Measurements from ENCODE around the gene OLFM1.
"Not testable (repeated sequence)": the region's sequence is repeated elsewhere in the genome, so short reads cannot be mapped to it uniquely, and the experiment has no call there.

Gene OLFM1

GRCh38 chr9:135056541-135056940, 30.9 kb upstream of the OLFM1 start:
- no peak overlapping the region for H3K4me3 ChIP-seq (ENCODE audit: insufficient read depth, low read depth, low read length, poor library complexity, severe bottlenecking)
- H3K4me1 ChIP-seq (ENCODE audit: control insufficient read depth, insufficient read depth, low read length, poor library complexity, severe bottlenecking) = no peaks in the 10 kb centered on the region
- no peaks in the 10 kb centered on the region for H3K36me3 ChIP-seq (ENCODE audit: control insufficient read depth, insufficient read depth, low read length)
- no peaks in the 10 kb centered on the region for H3K9me3 ChIP-seq (ENCODE audit: control insufficient read depth, low read length)
- no peak for DNase-seq
- no peak overlapping the region for H3K27ac ChIP-seq (ENCODE audit: insufficient read depth, low read length, poor library complexity, severe bottlenecking)
- no peaks in the 10 kb centered on the region for H3K27me3 ChIP-seq (replicated peaks; ENCODE audit: control insufficient read depth, insufficient read depth, low read length, poor library complexity, severe bottlenecking)

DNA sequence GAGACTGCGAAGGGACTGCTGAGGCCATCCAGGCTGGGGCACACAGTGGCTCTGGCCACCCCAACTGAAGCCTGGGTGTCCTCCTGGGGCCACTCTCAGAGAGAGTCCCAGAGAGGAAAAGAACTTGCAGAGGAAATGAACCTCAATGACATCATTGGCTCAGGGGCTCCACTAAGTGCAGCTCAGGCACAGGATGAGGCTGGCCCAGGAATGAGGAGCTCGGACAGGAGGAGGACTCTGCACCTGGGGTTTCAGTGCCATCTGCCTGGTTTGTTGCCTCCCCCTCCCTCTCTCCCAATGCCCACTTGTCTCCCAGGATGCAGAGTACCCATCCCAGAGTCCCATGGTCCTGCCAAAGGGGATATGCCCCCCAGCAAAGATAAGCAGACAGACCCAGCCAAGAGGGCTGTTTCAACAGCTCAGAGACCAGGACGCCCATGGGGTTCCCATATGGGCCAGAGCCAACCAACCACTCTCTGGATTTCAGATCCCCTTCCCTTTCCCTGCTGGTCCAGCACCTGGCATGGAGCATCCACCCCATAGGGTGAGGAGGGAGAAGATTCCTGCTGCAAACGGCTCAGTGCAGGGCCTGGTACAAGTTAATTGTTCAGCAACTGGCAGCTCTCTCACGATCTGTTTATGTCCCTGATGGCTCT, 26.9 kb upstream of the OLFM1 start:
- no peak for DNase-seq
- no peaks in the 10 kb centered on the region for H3K9me3 ChIP-seq (ENCODE audit: control insufficient read depth, low read length)
- H3K4me1 ChIP-seq (ENCODE audit: control insufficient read depth, insufficient read depth, low read length, poor library complexity, severe bottlenecking) = no peaks in the 10 kb centered on the region
- no peak overlapping the region for H3K27ac ChIP-seq (ENCODE audit: insufficient read depth, low read length, poor library complexity, severe bottlenecking)
- H3K27me3 ChIP-seq (replicated peaks; ENCODE audit: control insufficient read depth, insufficient read depth, low read length, poor library complexity, severe bottlenecking) = no peaks in the 10 kb centered on the region
- no peaks in the 10 kb centered on the region for H3K36me3 ChIP-seq (ENCODE audit: control insufficient read depth, insufficient read depth, low read length)
- H3K4me3 ChIP-seq (ENCODE audit: insufficient read depth, low read depth, low read length, poor library complexity, severe bottlenecking) = no peak overlapping the region

DNA sequence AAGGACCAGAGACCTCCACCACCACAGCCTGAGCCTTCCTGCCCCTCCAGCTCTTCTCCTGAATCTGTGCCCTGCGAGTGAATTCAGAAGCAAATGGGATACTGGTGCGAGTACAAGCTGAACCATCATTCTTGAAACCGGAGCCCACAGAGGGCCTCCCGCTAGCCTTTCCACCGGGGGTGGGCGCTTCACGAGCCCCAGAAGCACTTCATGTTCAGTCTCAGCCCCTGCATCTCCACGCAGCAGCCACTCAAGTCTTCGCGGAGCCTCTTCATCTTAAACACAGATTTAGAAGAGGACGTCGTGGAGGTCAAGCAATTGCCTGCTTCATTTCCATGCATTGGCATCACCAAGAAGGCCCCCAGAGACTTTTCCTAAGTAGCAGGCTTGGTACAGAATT, 26.0 kb upstream of the OLFM1 start:
- no peak overlapping the region for H3K4me3 ChIP-seq (ENCODE audit: insufficient read depth, low read depth, low read length, poor library complexity, severe bottlenecking)
- H3K36me3 ChIP-seq (ENCODE audit: control insufficient read depth, insufficient read depth, low read length) = no peaks in the 10 kb centered on the region
- no peak overlapping the region for H3K27ac ChIP-seq (ENCODE audit: insufficient read depth, low read length, poor library complexity, severe bottlenecking)
- no peak for DNase-seq
- H3K9me3 ChIP-seq (ENCODE audit: control insufficient read depth, low read length) = no peaks in the 10 kb centered on the region
- no peaks in the 10 kb centered on the region for H3K4me1 ChIP-seq (ENCODE audit: control insufficient read depth, insufficient read depth, low read length, poor library complexity, severe bottlenecking)
- H3K27me3 ChIP-seq (replicated peaks; ENCODE audit: control insufficient read depth, insufficient read depth, low read length, poor library complexity, severe bottlenecking) = no peaks in the 10 kb centered on the region

DNA sequence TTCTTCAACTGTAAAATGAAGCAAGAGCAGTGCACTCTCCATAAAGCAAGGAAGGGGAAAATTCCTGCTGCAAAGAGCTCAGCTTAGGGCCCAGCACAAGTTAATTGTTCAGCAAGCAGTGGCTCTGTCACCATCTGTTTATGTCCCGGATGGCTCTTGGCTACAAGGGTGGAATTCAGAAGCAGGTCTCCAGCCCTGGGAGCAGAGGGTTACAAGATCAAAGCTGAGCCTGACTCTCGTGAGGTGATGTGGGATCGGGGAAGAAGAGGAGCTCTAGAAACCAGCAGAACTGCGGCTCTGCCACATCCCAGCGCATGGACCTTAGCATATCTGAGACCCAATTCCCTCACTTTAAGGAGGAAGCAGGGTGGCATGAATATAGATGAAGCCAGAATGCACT, 25.2 kb upstream of the OLFM1 start:
- no peak for DNase-seq
- no peak overlapping the region for H3K4me3 ChIP-seq (ENCODE audit: insufficient read depth, low read depth, low read length, poor library complexity, severe bottlenecking)
- H3K36me3 ChIP-seq (ENCODE audit: control insufficient read depth, insufficient read depth, low read length) = no peaks in the 10 kb centered on the region
- no peaks in the 10 kb centered on the region for H3K27me3 ChIP-seq (replicated peaks; ENCODE audit: control insufficient read depth, insufficient read depth, low read length, poor library complexity, severe bottlenecking)
- H3K4me1 ChIP-seq (ENCODE audit: control insufficient read depth, insufficient read depth, low read length, poor library complexity, severe bottlenecking) = no peaks in the 10 kb centered on the region
- no peak overlapping the region for H3K27ac ChIP-seq (ENCODE audit: insufficient read depth, low read length, poor library complexity, severe bottlenecking)
- H3K9me3 ChIP-seq (ENCODE audit: control insufficient read depth, low read length) = no peaks in the 10 kb centered on the region

GRCh38 chr9:135063466-135063865, 24.0 kb upstream of the OLFM1 start:
- H3K9me3 ChIP-seq (ENCODE audit: control insufficient read depth, low read length); H3K4me3 ChIP-seq (ENCODE audit: insufficient read depth, low read depth, low read length, poor library complexity, severe bottlenecking); H3K4me1 ChIP-seq (ENCODE audit: control insufficient read depth, insufficient read depth, low read length, poor library complexity, severe bottlenecking); H3K27ac ChIP-seq (ENCODE audit: insufficient read depth, low read length, poor library complexity, severe bottlenecking); H3K27me3 ChIP-seq (replicated peaks; ENCODE audit: control insufficient read depth, insufficient read depth, low read length, poor library complexity, severe bottlenecking); DNase-seq; H3K36me3 ChIP-seq (ENCODE audit: control insufficient read depth, insufficient read depth, low read length): not testable (repeated sequence)

DNA sequence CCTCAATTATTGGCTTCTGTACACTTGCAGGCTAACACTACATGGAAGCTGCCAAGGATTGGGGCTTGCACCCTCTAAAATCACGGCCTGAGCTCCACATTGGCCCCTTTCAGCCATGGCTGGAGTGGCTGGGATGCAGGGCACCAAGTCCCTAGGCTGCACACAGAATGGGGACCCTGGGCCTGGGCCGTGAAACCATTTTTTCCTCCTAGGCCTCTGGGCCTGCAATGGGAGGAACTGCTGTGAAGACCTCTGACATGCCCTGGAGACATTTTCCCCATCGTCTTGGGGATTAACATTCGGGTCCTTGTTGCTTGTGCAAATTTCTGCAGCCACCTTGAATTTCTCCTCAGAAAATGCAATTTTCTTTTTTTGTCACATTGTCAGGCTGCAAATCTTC, 23.6 kb upstream of the OLFM1 start:
- not testable (repeated sequence) for H3K36me3 ChIP-seq (ENCODE audit: control insufficient read depth, insufficient read depth, low read length); DNase-seq; H3K4me3 ChIP-seq (ENCODE audit: insufficient read depth, low read depth, low read length, poor library complexity, severe bottlenecking); H3K27ac ChIP-seq (ENCODE audit: insufficient read depth, low read length, poor library complexity, severe bottlenecking); H3K9me3 ChIP-seq (ENCODE audit: control insufficient read depth, low read length); H3K27me3 ChIP-seq (replicated peaks; ENCODE audit: control insufficient read depth, insufficient read depth, low read length, poor library complexity, severe bottlenecking); H3K4me1 ChIP-seq (ENCODE audit: control insufficient read depth, insufficient read depth, low read length, poor library complexity, severe bottlenecking)

DNA sequence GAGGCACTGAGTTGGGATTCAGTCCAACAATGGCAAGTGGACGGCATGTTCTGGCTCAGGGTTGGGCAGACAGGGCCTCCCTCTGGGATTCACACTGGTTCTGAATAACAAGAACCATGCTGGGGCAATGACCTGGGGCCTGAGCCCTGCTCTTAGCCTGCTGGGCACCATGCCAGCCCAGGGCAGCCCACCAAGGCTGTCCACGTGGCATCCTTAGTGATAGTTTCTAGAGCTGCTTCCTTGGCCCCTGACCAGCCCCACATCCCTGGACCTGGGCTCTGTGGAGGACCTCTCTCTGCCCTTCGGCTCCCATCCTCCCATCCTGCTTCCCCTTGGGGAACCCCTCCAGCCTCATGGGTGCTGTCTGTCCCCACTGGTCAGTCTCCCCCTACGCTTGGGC, 22.3 kb upstream of the OLFM1 start:
- no peak for DNase-seq
- Histone ChIP-seq H3K4me3 (ENCODE audit: insufficient read depth, low read depth, low read length, poor library complexity, severe bottlenecking) (no peak overlapping the region), H3K27ac (ENCODE audit: insufficient read depth, low read length, poor library complexity, severe bottlenecking) (no peak overlapping the region), H3K27me3 (replicated peaks; ENCODE audit: control insufficient read depth, insufficient read depth, low read length, poor library complexity, severe bottlenecking) (no peaks in the 10 kb centered on the region), H3K9me3 (ENCODE audit: control insufficient read depth, low read length) (no peaks in the 10 kb centered on the region), H3K36me3 (ENCODE audit: control insufficient read depth, insufficient read depth, low read length) (no peaks in the 10 kb centered on the region), H3K4me1 (ENCODE audit: control insufficient read depth, insufficient read depth, low read length, poor library complexity, severe bottlenecking) (no peaks in the 10 kb centered on the region)

DNA sequence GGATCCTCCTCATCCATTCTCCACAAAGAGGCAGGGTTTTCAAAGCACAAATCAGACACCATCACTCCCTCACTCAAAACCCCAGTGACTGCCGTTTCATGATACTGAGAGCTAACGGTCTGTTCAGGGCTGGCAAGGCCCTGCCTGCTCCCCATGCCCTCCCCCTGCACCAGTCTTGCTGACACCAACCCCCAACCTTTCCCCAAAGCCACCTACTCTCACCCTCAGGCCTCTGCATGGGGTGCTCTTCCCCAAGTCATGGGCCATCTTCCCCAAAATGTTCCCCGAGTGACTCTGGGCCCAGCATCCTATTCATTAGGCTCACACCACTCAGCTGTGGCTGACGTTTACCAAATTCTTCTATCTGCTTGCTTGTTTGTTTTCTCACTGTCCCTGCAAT, 21.7 kb upstream of the OLFM1 start:
- H3K27ac ChIP-seq (ENCODE audit: insufficient read depth, low read length, poor library complexity, severe bottlenecking) = no peak overlapping the region
- H3K4me1 ChIP-seq (ENCODE audit: control insufficient read depth, insufficient read depth, low read length, poor library complexity, severe bottlenecking) = no peaks in the 10 kb centered on the region
- no peaks in the 10 kb centered on the region for H3K27me3 ChIP-seq (replicated peaks; ENCODE audit: control insufficient read depth, insufficient read depth, low read length, poor library complexity, severe bottlenecking)
- H3K9me3 ChIP-seq (ENCODE audit: control insufficient read depth, low read length) = no peaks in the 10 kb centered on the region
- H3K4me3 ChIP-seq (ENCODE audit: insufficient read depth, low read depth, low read length, poor library complexity, severe bottlenecking) = no peak overlapping the region
- no peaks in the 10 kb centered on the region for H3K36me3 ChIP-seq (ENCODE audit: control insufficient read depth, insufficient read depth, low read length)
- DNase-seq = no peak

GRCh38 chr9:135066291-135066690, 21.2 kb upstream of the OLFM1 start:
- H3K36me3 ChIP-seq (ENCODE audit: control insufficient read depth, insufficient read depth, low read length) = no peaks in the 10 kb centered on the region
- H3K4me1 ChIP-seq (ENCODE audit: control insufficient read depth, insufficient read depth, low read length, poor library complexity, severe bottlenecking) = no peaks in the 10 kb centered on the region
- no peak for DNase-seq
- no peaks in the 10 kb centered on the region for H3K27me3 ChIP-seq (replicated peaks; ENCODE audit: control insufficient read depth, insufficient read depth, low read length, poor library complexity, severe bottlenecking)
- no peak overlapping the region for H3K27ac ChIP-seq (ENCODE audit: insufficient read depth, low read length, poor library complexity, severe bottlenecking)
- H3K9me3 ChIP-seq (ENCODE audit: control insufficient read depth, low read length) = no peaks in the 10 kb centered on the region
- no peak overlapping the region for H3K4me3 ChIP-seq (ENCODE audit: insufficient read depth, low read depth, low read length, poor library complexity, severe bottlenecking)

DNA sequence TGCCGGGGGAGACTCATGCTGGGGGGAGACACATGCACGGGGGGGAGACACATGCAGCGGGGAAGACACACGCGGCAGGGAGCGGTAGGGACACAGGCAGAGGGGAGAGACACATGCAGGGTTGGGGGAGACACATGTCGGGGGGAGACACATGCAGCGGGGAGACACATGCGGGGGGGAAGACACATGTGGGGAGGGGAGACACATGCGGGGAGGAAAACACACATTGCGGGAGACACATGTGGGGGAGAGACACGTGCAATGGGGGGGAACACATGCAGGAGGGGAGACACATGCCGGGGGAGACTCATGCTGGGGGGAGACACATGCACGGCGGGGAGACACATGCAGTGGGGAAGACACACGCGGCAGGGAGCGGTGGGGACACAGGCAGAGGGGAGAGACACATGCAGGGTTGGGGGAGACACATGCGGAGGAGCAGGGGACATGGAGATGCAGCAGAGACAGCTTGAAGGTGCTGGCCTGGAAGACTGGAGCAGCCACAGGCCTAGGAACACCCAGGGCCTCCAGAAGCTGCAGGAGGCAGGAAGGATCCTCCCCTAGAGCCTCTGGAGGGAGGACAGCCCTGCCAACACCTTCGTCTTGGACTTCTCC, 20.3 kb upstream of the OLFM1 start:
- Histone ChIP-seq H3K27me3 (replicated peaks; ENCODE audit: control insufficient read depth, insufficient read depth, low read length, poor library complexity, severe bottlenecking) (no peaks in the 10 kb centered on the region), H3K27ac (ENCODE audit: insufficient read depth, low read length, poor library complexity, severe bottlenecking) (no peak overlapping the region), H3K9me3 (ENCODE audit: control insufficient read depth, low read length) (no peaks in the 10 kb centered on the region), H3K4me3 (ENCODE audit: insufficient read depth, low read depth, low read length, poor library complexity, severe bottlenecking) (no peak overlapping the region), H3K4me1 (ENCODE audit: control insufficient read depth, insufficient read depth, low read length, poor library complexity, severe bottlenecking) (no peaks in the 10 kb centered on the region), H3K36me3 (ENCODE audit: control insufficient read depth, insufficient read depth, low read length) (no peaks in the 10 kb centered on the region)
- DNase-seq = no peak
